Body of pancreas (tissue), 4 donors: ENCODE results near the gene LRRC15. TPM values are rescaled to one million over a fixed set of nuclear protein-coding genes. Genes with fewer than 3 reads are reported as not detected.

Experiments
- ATAC-seq: fragments of 150-250 bp; one replicate; pipeline ENCODE4 v1.9.1; 2016
- DNase-seq, 4 donors: peaks; one replicate each; pipeline ENCODE4 v3.0.0-alpha.2; 2019
- H3K27ac ChIP-seq, 4 donors: fragments of 200-600 bp; sonication (generic); 1 replicate in 3 of 4; 2 replicates in 1 of 4; pipeline versions ENCODE4 v1.5.1 to v1.6.1; 2016 to 2019; ENCODE audit warnings: mild to moderate bottlenecking in 1 of 4, mixed read lengths in 1 of 4, moderate library complexity in 1 of 4
- H3K27me3 ChIP-seq, 2 donors: fragments of 200-600 bp; sonication (generic); one replicate each; pipeline ENCODE4 v1.6.0; 2016; ENCODE audit warnings: mild to moderate bottlenecking in 1 of 2
- H3K36me3 ChIP-seq, 2 donors: fragments of 200-600 bp; sonication (generic); replicated peaks in 1 of 2; 2 replicates each; pipeline ENCODE4 v1.5.1; 2016; ENCODE audit warnings: low read depth in 2 of 2; ENCODE audit not compliant: insufficient read depth in 1 of 2
- H3K4me1 ChIP-seq: fragments of 200-600 bp; sonication (generic); one replicate; pipeline ENCODE4 v1.6.0; 2016
- H3K4me3 ChIP-seq, 2 donors: fragments of 200-600 bp; sonication (generic); 1 replicate in 1 of 2; 2 replicates in 1 of 2; pipeline ENCODE4 v1.5.1; 2016 to 2019
- H3K9me3 ChIP-seq, 3 donors: fragments of 200-600 bp; sonication (generic); 1 replicate in 2 of 3; 2 replicates in 1 of 3; pipeline ENCODE4 v1.5.1; 2016
- POLR2A ChIP-seq, 3 donors: fragments of 450-650 bp; IDR thresholded peaks; one replicate each; pipeline ENCODE4 v1.6.1; 2016; ENCODE audit warnings: antibody characterized with exemption in 3 of 3, mild to moderate bottlenecking in 2 of 3
- WGBS, 2 donors: methylation state at CpG; one replicate each; pipeline ENCODE4 v1.1.5; 2017; 5-methylcytosine and 5-hydroxymethylcytosine counted together
- intact Hi-C: fragments of 100-400 bp; cut with DNase I; formaldehyde crosslinking; loops from one replicate; pipeline ENCODE4 v1.15.1; 2023
- total RNA-seq, 2 donors: library from RNA; depleted of rRNA; stranded (reverse); fragments of >200 nt; gene quantifications; one replicate each; pipeline ENCODE4 v1.1.0, GENCODE V29; 2016
- TF ChIP-seq, protein P1 (sequence below), 7 experiments: fragments of 450-650 bp in 4 of 7; fragments of 200-600 bp in 3 of 7; sonication (generic) in 3 of 7; IDR thresholded peaks; one replicate each; pipeline ENCODE4 v1.5.1; 2016 to 2019; ENCODE audit warnings: antibody characterized with exemption in 7 of 7

LRRC15 gene
- total RNA-seq, 2 donors from 2014 or later = 0.26 TPM; not detected in 1

DNA sequence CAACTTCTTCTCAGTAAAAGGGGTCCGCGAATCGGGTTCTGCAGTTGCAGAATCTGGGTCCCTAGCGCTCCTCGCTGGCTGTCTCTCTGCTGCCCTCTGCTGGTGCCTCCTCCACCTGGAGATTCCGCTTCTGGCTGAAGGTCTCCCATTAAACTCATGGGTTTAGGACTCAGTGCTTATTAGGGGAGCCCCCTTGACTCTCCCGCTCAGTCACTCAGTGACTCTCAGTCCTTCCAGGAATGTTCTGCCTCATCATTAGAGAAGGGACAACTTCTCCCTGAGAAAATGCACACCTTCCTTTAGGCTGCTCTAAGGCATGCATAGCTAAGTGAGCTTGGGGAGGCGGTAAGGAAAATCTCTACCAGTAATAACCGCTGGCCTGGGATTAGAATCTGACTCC is 25.5 kb downstream of the LRRC15 start:
- TF ChIP-seq, protein P1, sequence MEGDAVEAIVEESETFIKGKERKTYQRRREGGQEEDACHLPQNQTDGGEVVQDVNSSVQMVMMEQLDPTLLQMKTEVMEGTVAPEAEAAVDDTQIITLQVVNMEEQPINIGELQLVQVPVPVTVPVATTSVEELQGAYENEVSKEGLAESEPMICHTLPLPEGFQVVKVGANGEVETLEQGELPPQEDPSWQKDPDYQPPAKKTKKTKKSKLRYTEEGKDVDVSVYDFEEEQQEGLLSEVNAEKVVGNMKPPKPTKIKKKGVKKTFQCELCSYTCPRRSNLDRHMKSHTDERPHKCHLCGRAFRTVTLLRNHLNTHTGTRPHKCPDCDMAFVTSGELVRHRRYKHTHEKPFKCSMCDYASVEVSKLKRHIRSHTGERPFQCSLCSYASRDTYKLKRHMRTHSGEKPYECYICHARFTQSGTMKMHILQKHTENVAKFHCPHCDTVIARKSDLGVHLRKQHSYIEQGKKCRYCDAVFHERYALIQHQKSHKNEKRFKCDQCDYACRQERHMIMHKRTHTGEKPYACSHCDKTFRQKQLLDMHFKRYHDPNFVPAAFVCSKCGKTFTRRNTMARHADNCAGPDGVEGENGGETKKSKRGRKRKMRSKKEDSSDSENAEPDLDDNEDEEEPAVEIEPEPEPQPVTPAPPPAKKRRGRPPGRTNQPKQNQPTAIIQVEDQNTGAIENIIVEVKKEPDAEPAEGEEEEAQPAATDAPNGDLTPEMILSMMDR (IDR thresholded peaks at IDR 0.05) = peak; percentile 76 to 98 (median 84)
- TF ChIP-seq POLR2A (IDR thresholded peaks at IDR 0.05) = no peak
- Histone ChIP-seq H3K4me1 (no peaks in the 10 kb centered on the region), H3K27ac (no peak overlapping the region), H3K27me3 (no peaks in the 10 kb centered on the region), H3K36me3 (no peaks in the 10 kb centered on the region), H3K9me3 (no peaks in the 10 kb centered on the region), H3K4me3 (no peak overlapping the region)
- 24 to 27% methylated on average over 9 of the region's 9 CpGs for WGBS, 2 donors
- intact Hi-C loops = no loop called here
- ATAC-seq (peak; percentile 84), DNase-seq (peak; percentile 73 to 86 (median 80))

DNA sequence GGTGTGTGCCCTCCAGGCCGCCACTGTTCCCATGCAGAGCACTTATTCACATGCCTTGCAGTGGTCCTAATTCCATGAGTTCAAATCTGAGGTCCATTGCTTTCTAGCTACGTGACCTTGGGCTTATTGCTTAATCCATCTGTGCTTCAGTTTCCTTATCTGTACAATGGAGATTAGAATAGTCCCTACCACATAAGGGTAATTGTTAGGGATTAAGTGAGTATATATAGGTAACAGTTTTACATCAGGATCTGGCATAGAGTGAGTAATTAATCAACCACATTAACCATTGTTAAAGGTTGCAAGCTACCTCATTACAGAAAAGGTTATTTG is 26.0 kb downstream of the LRRC15 start:
- DNase-seq = no peak
- no peak for TF ChIP-seq POLR2A (IDR thresholded peaks at IDR 0.05)
- TF ChIP-seq, protein P1 (IDR thresholded peaks at IDR 0.05) = no peak
- Histone ChIP-seq H3K9me3 (no peaks in the 10 kb centered on the region), H3K27me3 (no peaks in the 10 kb centered on the region), H3K36me3 (no peaks in the 10 kb centered on the region), H3K4me3 (no peak overlapping the region), H3K4me1 (no peaks in the 10 kb centered on the region), H3K27ac (no peak overlapping the region)
- intact Hi-C loops = no loop called here
- ATAC-seq = no peak
- 68 to 69% methylated on average over 2 of the region's 2 CpGs for WGBS, 2 donors

DNA sequence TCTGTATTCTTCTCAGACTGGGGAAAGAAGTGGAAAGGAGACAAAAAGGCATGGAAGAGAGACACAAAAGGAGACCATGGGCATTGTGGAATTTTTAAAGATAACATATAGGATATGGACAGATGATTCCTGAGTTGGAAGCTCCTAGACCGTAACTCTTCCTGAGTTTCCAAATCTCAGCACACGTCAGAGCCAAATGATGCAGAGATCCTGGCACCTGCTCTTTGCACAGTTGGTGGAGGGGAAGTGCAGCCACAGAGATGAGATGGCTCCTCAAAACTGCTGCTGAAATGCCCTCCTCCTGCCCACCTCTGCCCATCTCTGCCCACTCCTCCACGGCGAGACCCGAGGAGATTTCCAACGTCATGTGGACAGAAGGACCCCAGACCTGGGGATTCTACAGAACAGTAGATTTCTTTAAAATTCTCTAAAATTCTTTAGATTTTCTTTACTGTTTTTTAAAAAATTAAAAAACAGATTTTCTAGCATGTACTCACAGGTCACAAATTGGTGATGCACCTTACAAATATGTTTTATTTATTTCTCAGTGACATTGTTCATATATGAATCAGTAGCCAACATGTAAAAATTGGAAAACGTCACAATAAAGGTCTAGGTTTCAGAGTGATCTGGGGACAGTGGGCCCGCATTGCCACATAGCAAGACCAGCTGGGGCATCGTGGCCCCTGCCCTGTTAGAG is 26.5 kb downstream of the LRRC15 start:
- Histone ChIP-seq H3K36me3 (no peaks in the 10 kb centered on the region), H3K27me3 (no peaks in the 10 kb centered on the region), H3K4me1 (no peaks in the 10 kb centered on the region), H3K27ac (no peak overlapping the region), H3K4me3 (no peak overlapping the region), H3K9me3 (no peaks in the 10 kb centered on the region)
- ATAC-seq (no peak), DNase-seq (no peak)
- intact Hi-C loops = no loop called here
- 69 to 75% methylated on average over 9 of the region's 9 CpGs for WGBS, 2 donors
- no peak for TF ChIP-seq POLR2A (IDR thresholded peaks at IDR 0.05)
- TF ChIP-seq, protein P1 (IDR thresholded peaks at IDR 0.05) = no peak

DNA sequence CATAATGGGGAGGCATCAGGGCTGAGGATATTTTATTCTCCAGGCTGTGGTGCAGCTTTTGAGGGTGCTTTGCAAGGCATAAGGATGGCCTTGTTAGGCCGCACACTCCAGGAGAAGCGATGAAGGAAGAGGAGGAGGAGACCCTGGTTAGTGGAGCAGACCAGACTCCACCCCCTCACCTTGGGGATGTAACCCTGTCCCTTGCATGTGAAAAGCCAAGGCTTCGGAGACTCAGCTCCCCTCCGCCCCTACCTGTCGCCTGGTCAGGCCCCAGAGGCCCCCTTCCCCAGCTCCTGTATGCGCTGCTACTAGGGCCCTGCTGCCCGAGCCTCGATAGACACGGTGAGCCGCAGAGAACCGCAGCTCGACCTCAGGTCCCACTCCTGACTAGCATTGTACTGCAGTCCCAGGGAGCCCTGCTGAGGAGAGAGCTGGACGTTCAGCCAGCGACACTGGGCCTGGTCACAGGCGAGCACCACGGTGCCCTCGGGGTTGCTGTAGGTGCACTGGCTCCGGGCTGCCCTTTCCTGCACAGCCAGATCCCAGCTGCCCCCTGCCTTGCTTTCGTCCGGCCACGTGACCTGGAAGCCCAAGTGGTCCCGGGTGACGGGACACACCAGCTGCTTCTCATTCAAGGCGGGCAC is 28.7 kb downstream of the LRRC15 start:
- no peak for TF ChIP-seq POLR2A (IDR thresholded peaks at IDR 0.05)
- TF ChIP-seq, protein P1 (IDR thresholded peaks at IDR 0.05) = no peak
- Histone ChIP-seq H3K4me1 (no peaks in the 10 kb centered on the region), H3K36me3 (no peaks in the 10 kb centered on the region), H3K27ac (no peak overlapping the region), H3K27me3 (no peaks in the 10 kb centered on the region), H3K9me3 (no peaks in the 10 kb centered on the region), H3K4me3 (no peak overlapping the region)
- 82 to 86% methylated on average over 6 to 23 of the region's 24 CpGs for WGBS, 2 donors
- intact Hi-C loops = no loop called here
- no peak for DNase-seq
- ATAC-seq = no peak
